Fibroblast of lung (primary cell): ENCODE results near the gene KIAA1586.

ENCODE experiments used
- EZH2 ChIP-seq: IDR thresholded peaks from 2 replicates; pipeline ENCODE4 v1.5.1; 2012; ENCODE audit warnings: low read length, control low read depth, mild to moderate bottlenecking; ENCODE audit errors: missing control alignments
- TF ChIP-seq, protein P1 (sequence below), 2 donors: IDR thresholded peaks in 1 of 2; conservative IDR thresholded peaks in 1 of 2; 1 replicate in 1 of 2; 2 replicates in 1 of 2; pipeline ENCODE4 v1.5.1; 2011 to 2012; ENCODE audit warnings: low read length in 2 of 2, control low read depth in 1 of 2, inconsistent platforms in 1 of 2, low read depth in 1 of 2, mild to moderate bottlenecking in 1 of 2

DNA sequence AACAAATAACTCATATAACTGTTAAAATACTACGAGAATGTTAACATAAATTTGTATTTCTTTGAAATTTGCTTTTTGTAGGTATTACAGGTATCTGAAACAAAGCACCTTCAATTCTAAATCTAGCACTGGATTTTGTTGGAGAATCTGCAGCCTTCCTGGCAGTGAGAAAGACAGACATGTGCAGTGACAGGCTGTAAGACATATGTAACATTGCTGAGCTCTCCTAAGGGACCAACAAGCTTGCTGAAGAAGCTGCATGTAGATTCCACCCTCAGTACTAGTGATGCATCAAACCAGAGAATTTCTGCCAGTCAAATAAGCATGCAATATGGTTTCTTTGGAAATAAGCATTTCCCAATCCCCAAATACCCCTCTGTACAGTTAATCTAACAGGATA is 20.5 kb upstream of the KIAA1586 start:
- TF ChIP-seq, protein P1, sequence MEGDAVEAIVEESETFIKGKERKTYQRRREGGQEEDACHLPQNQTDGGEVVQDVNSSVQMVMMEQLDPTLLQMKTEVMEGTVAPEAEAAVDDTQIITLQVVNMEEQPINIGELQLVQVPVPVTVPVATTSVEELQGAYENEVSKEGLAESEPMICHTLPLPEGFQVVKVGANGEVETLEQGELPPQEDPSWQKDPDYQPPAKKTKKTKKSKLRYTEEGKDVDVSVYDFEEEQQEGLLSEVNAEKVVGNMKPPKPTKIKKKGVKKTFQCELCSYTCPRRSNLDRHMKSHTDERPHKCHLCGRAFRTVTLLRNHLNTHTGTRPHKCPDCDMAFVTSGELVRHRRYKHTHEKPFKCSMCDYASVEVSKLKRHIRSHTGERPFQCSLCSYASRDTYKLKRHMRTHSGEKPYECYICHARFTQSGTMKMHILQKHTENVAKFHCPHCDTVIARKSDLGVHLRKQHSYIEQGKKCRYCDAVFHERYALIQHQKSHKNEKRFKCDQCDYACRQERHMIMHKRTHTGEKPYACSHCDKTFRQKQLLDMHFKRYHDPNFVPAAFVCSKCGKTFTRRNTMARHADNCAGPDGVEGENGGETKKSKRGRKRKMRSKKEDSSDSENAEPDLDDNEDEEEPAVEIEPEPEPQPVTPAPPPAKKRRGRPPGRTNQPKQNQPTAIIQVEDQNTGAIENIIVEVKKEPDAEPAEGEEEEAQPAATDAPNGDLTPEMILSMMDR (conservative IDR thresholded peaks at IDR 0.05 in 1 of 2, IDR thresholded peaks at IDR 0.05 in 1 of 2; ENCODE audit: low read depth in 1 of 2, low read length in 2 of 2), result no peak
- no peak for TF ChIP-seq EZH2
